Endothelial cell (in vitro differentiated cells): ENCODE measurements around the gene KCNA10. TPM values are rescaled to one million over a fixed set of nuclear protein-coding genes. Genes with fewer than 3 reads are reported as not detected.

ENCODE experiments used
- DNase-seq: peaks from one replicate; pipeline ENCODE4 v3.0.0; 2021; ENCODE audit warnings: low spot score
- H3K27ac Mint-ChIP-seq: one replicate; pipeline ENCODE4 v1.8.0; 2021; ENCODE audit warnings: mixed read lengths, inconsistent platforms; ENCODE audit not compliant: unreplicated experiment
- H3K27me3 Mint-ChIP-seq: one replicate; pipeline ENCODE4 v1.8.0; 2021; ENCODE audit warnings: mild to moderate bottlenecking, moderate library complexity, mixed read lengths, inconsistent platforms; ENCODE audit not compliant: unreplicated experiment
- H3K36me3 Mint-ChIP-seq: one replicate; pipeline ENCODE4 v1.8.0; 2021; ENCODE audit warnings: mild to moderate bottlenecking, low read depth, mixed read lengths, inconsistent platforms; ENCODE audit not compliant: unreplicated experiment
- H3K4me1 Mint-ChIP-seq: one replicate; pipeline ENCODE4 v1.8.0; 2021; ENCODE audit warnings: mild to moderate bottlenecking, mixed read lengths, inconsistent platforms; ENCODE audit not compliant: unreplicated experiment
- H3K4me3 Mint-ChIP-seq: one replicate; pipeline ENCODE4 v1.8.0; 2021; ENCODE audit warnings: mild to moderate bottlenecking, mixed read lengths, inconsistent platforms; ENCODE audit not compliant: unreplicated experiment
- H3K9me3 Mint-ChIP-seq: one replicate; pipeline ENCODE4 v1.8.0; 2021; ENCODE audit warnings: mixed read lengths, inconsistent platforms; ENCODE audit not compliant: unreplicated experiment
- total RNA-seq: library from RNA; stranded (reverse); fragmentation: NEBNext Ultra II Directional; extraction: Animal tissue kit (Norgen Biotek cat#: 25700); gene quantifications from one replicate; pipeline ENCODE4 v1.2.1, GENCODE V29; 2021; ENCODE audit not compliant: unreplicated experiment
- TF ChIP-seq, protein P1 (sequence below): fragments of 200-600 bp; sonication (generic); IDR thresholded peaks from one replicate; pipeline ENCODE4 v1.5.0; 2021; ENCODE audit warnings: antibody characterized with exemption; ENCODE audit not compliant: unreplicated experiment

The KCNA10 gene
- total RNA-seq, 1 donor from 2014 or later, result not detected

DNA sequence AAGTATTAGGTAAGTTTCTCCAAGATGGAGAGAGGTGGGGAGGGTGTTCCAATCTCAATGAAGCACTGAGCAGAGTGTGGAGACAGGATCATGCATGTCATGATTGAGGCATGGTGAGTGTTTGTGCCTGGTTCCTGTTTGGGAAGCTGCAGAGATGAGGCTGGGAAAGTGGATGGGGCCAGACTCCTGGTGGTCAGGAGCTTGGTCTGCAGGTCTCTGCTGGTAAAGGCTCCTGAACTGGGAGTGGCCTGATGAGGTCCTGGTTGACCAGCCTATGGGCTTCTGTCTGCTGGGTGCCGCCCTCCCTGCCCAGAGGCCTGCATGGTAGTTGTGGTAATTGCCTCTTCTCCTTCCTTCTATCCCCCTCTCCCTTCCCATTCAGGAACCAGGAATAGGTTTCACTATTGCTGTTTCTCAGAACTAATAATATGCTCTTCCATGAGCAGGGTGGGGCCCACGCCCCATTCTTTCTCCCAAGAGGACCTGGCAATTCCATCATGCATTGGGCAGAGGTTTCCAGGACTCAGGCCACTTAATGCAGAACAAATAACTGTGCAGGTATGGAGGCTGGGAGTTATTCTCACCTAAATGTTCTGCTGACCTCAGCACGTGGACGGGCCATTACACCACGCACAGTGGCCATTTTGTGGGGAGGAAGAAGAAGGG is 43.5 kb downstream of the KCNA10 start:
- Mint-ChIP-seq H3K4me1 (peaks cover 3% of the 10 kb centered on the region), H3K36me3 (no peaks in the 10 kb centered on the region), H3K4me3 (no peak overlapping the region), H3K9me3 (no peaks in the 10 kb centered on the region), H3K27ac (no peak overlapping the region), H3K27me3 (peaks cover 4% of the 10 kb centered on the region)
- DNase-seq, result no peak
- TF ChIP-seq, protein P1, sequence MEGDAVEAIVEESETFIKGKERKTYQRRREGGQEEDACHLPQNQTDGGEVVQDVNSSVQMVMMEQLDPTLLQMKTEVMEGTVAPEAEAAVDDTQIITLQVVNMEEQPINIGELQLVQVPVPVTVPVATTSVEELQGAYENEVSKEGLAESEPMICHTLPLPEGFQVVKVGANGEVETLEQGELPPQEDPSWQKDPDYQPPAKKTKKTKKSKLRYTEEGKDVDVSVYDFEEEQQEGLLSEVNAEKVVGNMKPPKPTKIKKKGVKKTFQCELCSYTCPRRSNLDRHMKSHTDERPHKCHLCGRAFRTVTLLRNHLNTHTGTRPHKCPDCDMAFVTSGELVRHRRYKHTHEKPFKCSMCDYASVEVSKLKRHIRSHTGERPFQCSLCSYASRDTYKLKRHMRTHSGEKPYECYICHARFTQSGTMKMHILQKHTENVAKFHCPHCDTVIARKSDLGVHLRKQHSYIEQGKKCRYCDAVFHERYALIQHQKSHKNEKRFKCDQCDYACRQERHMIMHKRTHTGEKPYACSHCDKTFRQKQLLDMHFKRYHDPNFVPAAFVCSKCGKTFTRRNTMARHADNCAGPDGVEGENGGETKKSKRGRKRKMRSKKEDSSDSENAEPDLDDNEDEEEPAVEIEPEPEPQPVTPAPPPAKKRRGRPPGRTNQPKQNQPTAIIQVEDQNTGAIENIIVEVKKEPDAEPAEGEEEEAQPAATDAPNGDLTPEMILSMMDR, result no peak

DNA sequence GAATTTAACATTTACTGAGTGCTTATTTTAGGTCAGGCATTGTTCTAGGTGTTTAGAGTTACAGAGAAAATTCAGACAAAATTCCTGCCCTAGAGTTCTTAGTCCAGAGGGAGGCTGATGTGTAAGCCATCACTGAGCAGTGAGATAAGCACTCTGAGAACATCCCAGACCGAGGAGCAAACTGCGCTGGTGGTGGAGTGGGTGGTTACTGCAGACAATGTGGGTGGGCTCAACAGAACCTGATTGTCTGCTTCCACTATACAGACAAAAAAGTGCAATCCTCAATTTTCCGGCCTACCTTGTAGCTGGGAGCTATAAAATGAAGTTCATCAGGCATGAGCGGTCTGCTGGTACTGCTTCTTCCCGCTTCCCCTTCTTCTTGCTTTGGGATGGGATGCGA is 44.5 kb downstream of the KCNA10 start:
- no peak for DNase-seq
- Mint-ChIP-seq H3K27ac (no peak overlapping the region), H3K9me3 (no peaks in the 10 kb centered on the region), H3K4me3 (no peak overlapping the region), H3K27me3 (peaks cover 4% of the 10 kb centered on the region), H3K4me1 (no peaks in the 10 kb centered on the region), H3K36me3 (no peaks in the 10 kb centered on the region)
- TF ChIP-seq, protein P1, result no peak

DNA sequence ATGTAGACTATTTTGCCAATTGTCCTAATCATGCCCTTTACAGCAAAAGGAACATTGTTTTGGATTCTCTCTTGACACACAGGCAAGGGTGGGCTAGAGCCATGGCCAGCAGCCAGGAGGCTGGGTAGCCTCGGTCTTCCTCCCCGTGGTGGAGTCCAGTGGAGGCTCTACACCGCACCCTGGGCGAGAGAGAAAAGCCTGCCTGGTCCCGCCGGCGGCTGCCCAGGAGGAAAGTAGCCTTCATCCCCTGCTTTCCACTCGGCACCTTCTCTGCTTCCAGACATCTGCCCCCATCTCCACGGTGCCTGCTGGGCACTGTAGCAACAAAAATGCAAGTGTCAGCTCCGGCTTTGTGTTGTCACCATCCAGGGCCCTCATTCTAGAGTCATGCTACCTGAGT is 46.4 kb downstream of the KCNA10 start:
- Mint-ChIP-seq H3K9me3 (no peaks in the 10 kb centered on the region), H3K27ac (no peak overlapping the region), H3K4me1 (no peaks in the 10 kb centered on the region), H3K27me3 (peaks cover 3% of the 10 kb centered on the region), H3K36me3 (no peaks in the 10 kb centered on the region), H3K4me3 (no peak overlapping the region)
- TF ChIP-seq, protein P1, result no peak
- no peak for DNase-seq

DNA sequence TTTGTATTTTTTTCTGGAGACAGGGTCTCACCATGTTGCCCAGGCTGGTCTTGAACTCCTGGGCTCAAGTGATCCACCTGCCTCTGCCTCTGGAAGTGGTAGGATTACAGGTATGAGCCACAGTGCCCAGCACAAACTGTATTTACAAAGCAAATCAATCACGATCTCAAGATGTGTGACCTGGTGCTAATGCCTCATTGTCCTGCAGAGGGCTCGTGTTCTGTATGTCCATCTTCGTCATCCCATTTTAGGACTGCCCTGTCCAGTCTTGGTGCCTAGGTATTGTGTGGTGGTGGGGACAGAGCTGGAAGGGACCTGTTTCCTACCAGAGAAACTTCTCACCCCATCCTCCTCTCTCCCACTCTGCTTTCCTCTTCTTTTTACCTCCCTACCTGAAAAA is 47.8 kb downstream of the KCNA10 start:
- Mint-ChIP-seq H3K27me3 (peaks cover 3% of the 10 kb centered on the region), H3K27ac (no peak overlapping the region), H3K4me3 (no peak overlapping the region), H3K4me1 (no peaks in the 10 kb centered on the region), H3K36me3 (no peaks in the 10 kb centered on the region), H3K9me3 (no peaks in the 10 kb centered on the region)
- no peak for DNase-seq
- TF ChIP-seq, protein P1, result no peak

Other genes with a start within 250 kb of the KCNA10 start
- gene RBM15, start 179.8 kb downstream of the KCNA10 start, total RNA-seq, result 27.6 TPM
- 7.2 TPM for gene SLC16A4, start 128.1 kb downstream of the KCNA10 start, total RNA-seq
- gene LAMTOR5, start 111.5 kb downstream of the KCNA10 start, total RNA-seq, result 135 TPM
- gene PROK1, start 68.0 kb downstream of the KCNA10 start, total RNA-seq, result not detected
- gene KCNA2, start 87.2 kb upstream of the KCNA10 start, total RNA-seq, result 0.23 TPM
- 0.26 TPM for gene KCNA3, start 155.8 kb upstream of the KCNA10 start, total RNA-seq